ENCODE results near the gene SMU1.

Gene SMU1

GRCh38 chr9:33110686-33111085 is 34.2 kb upstream of the SMU1 start:
- H3K4me3 ChIP-seq (ENCODE audit: low read depth, low read length): no peak overlapping the region
- TF ChIP-seq CTCF (IDR thresholded peaks at IDR 0.05; ENCODE audit: low read depth, low read length, missing control alignments): no peak
- DNase-seq (ENCODE audit: low read depth): no peak

- H3K4me3 ChIP-seq (ENCODE audit: low read depth, low read length): no peak overlapping the region
- no peak for TF ChIP-seq CTCF (IDR thresholded peaks at IDR 0.05; ENCODE audit: low read depth, low read length, missing control alignments)
- DNase-seq (ENCODE audit: low read depth): no peak
These were observed 33.5 kb upstream of the SMU1 start for GRCh38 chr9:33109850-33110595.

DNA sequence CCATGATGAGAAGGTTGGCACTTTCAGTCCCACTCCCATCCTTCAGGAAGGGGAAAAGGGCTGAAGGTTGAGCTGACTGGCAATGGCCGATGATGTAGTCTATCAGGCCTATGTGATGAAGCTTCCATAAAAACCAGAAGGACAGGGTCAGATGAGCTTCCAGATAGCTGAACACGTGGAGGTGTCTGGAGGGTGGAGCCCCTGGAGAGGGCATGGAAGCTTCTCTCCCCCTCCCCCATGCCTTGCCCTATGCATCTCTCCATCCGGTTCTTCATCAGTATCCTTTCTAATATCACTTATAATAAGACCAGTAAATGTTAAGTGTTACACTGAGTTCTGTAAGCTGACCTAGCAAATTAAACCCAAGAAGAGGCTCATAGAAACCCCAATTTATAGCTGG is 32.6 kb upstream of the SMU1 start:
- TF ChIP-seq CTCF (IDR thresholded peaks at IDR 0.05; ENCODE audit: low read depth, low read length, missing control alignments): no peak
- DNase-seq (ENCODE audit: low read depth): no peak
- H3K4me3 ChIP-seq (ENCODE audit: low read depth, low read length): no peak overlapping the region

DNA sequence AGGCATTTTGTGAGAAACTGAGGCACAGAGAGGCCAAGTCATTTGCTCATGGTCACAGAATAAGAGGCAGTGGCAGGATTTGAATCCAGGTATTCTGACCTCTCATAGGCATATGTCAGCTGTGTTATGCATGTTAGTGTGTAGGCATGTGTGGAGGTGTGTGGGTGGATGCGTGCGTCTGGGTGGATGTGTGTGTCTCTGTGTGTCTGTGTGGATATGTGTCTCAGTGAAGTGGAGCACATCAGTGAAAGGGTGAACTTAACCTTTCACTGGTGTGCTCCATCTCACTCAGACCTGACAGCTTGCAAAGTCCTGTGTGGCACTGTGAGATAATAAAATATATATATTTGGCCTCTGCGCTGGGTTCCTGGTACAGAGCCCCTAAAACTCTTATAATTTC is 32.0 kb upstream of the SMU1 start:
- no peak for DNase-seq (ENCODE audit: low read depth)
- no peak for TF ChIP-seq CTCF (IDR thresholded peaks at IDR 0.05; ENCODE audit: low read depth, low read length, missing control alignments)
- H3K4me3 ChIP-seq (ENCODE audit: low read depth, low read length): no peak overlapping the region

- no peak overlapping the region for H3K4me3 ChIP-seq (ENCODE audit: low read depth, low read length)
- DNase-seq (ENCODE audit: low read depth): no peak
- TF ChIP-seq CTCF (IDR thresholded peaks at IDR 0.05; ENCODE audit: low read depth, low read length, missing control alignments): no peak
These were observed 31.3 kb upstream of the SMU1 start for GRCh38 chr9:33107762-33108161.

- no peak for DNase-seq (ENCODE audit: low read depth)
- no peak overlapping the region for H3K4me3 ChIP-seq (ENCODE audit: low read depth, low read length)
- no peak for TF ChIP-seq CTCF (IDR thresholded peaks at IDR 0.05; ENCODE audit: low read depth, low read length, missing control alignments)
These were observed 30.6 kb upstream of the SMU1 start for GRCh38 chr9:33106827-33107621.

Measured in GM12864 (cell line).